H1 (cell line): ENCODE measurements around the gene CAPZA3. TPM values are rescaled to one million over a fixed set of nuclear protein-coding genes. Genes with fewer than 3 reads are reported as not detected.

Source experiments
- CTCF ChIA-PET: fragments of 300-600 bp; sonication (Branson Sonifier 250); formaldehyde crosslinking; loops from one replicate; lab custom pipeline; 2021; ENCODE audit not compliant: partially characterized antibody; lab: Charles Lee
- POLR2A ChIA-PET: fragments of 300-600 bp; sonication (Branson Sonifier 250); formaldehyde crosslinking; loops from one replicate; lab custom pipeline; 2021; ENCODE audit warnings: inconsistent platforms; ENCODE audit not compliant: partially characterized antibody; lab: Charles Lee
- DNase-seq, 2 experiments: peaks; one replicate each; pipeline versions ENCODE4 v3.0.0 to v3.0.0-alpha.2; 2010 to 2022; ENCODE audit warnings: low spot score in 2 of 2, low read depth in 1 of 2, mixed read lengths in 1 of 2
- FAIRE-seq: peaks from 2 replicates; lab custom pipeline; 2011; peaks lifted over from hg19 to GRCh38; lab: Jason Lieb, UNC
- H2AFZ ChIP-seq: 2 replicates; pipeline ENCODE4 v1.8.1; 2012; ENCODE audit warnings: low read length, inconsistent platforms
- H2AK5ac ChIP-seq: 2 replicates; pipeline ENCODE4 v1.6.1; 2013; ENCODE audit warnings: low read depth, low read length
- H2BK120ac ChIP-seq: replicated peaks from 2 replicates; pipeline ENCODE3; 2013; ENCODE audit warnings: low read depth, low read length, inconsistent platforms
- H2BK12ac ChIP-seq: 2 replicates; pipeline ENCODE4 v1.6.1; 2013; ENCODE audit warnings: low read depth, low read length
- H2BK15ac ChIP-seq: 2 replicates; pipeline ENCODE4 v1.6.1; 2013; ENCODE audit warnings: low read length
- H2BK20ac ChIP-seq: 2 replicates; pipeline ENCODE4 v1.6.1; 2013; ENCODE audit warnings: low read length
- H2BK5ac ChIP-seq: 2 replicates; pipeline ENCODE4 v1.6.1; 2013; ENCODE audit warnings: low read depth, low read length
- H3K14ac ChIP-seq: 2 replicates; pipeline ENCODE4 v1.6.1; 2013; ENCODE audit warnings: inconsistent platforms; ENCODE audit not compliant: insufficient read length
- H3K18ac ChIP-seq: 2 replicates; pipeline ENCODE4 v1.6.1; 2013; ENCODE audit warnings: low read length; ENCODE audit errors: extremely low read depth
- H3K23ac ChIP-seq: 2 replicates; pipeline ENCODE4 v1.6.1; 2013; ENCODE audit warnings: inconsistent platforms; ENCODE audit not compliant: insufficient read length
- H3K23me2 ChIP-seq: 2 replicates; pipeline ENCODE4 v1.6.1; 2013; ENCODE audit warnings: low read depth, low read length
- H3K27ac ChIP-seq: 2 replicates; pipeline ENCODE4 v1.6.1; 2011; ENCODE audit warnings: low read depth, low read length, inconsistent platforms
- H3K27me3 ChIP-seq, 4 experiments: replicated peaks in 1 of 4; 1 replicate in 1 of 4; 2 replicates in 3 of 4; pipeline versions ENCODE4 v1.6.1 to v1.8.1; 2011 to 2013; ENCODE audit warnings: low read length in 3 of 4, mild to moderate bottlenecking in 3 of 4, inconsistent platforms in 2 of 4, mixed read lengths in 2 of 4, moderate library complexity in 1 of 4; ENCODE audit not compliant: control insufficient read depth in 3 of 4, insufficient read depth in 3 of 4; ENCODE audit errors: extremely low read depth in 1 of 4
- H3K36me3 ChIP-seq, 4 experiments: 2 replicates each; pipeline versions ENCODE4 v1.6.1 to v1.8.1; 2011 to 2013; ENCODE audit warnings: mild to moderate bottlenecking in 4 of 4, low read length in 3 of 4, moderate library complexity in 2 of 4, control low read depth in 1 of 4, inconsistent platforms in 1 of 4; ENCODE audit not compliant: insufficient read depth in 4 of 4, control insufficient read depth in 2 of 4
- H3K4ac ChIP-seq: replicated peaks from 2 replicates; pipeline ENCODE3; 2013; ENCODE audit warnings: low read length, low read depth, mixed read lengths, inconsistent platforms; ENCODE audit not compliant: insufficient read length
- H3K4me1 ChIP-seq, 4 experiments: replicated peaks in 1 of 4; 1 replicate in 1 of 4; 2 replicates in 3 of 4; pipeline versions ENCODE4 v1.6.1 to v1.8.1; 2011 to 2013; ENCODE audit warnings: low read length in 3 of 4, inconsistent platforms in 2 of 4, mixed read lengths in 1 of 4; ENCODE audit not compliant: insufficient read depth in 4 of 4, control insufficient read depth in 3 of 4
- H3K4me2 ChIP-seq, 2 experiments: 2 replicates each; pipeline versions ENCODE4 v1.6.1 to v1.8.1; 2011 to 2013; ENCODE audit warnings: low read depth in 2 of 2, low read length in 2 of 2, control low read depth in 1 of 2, inconsistent platforms in 1 of 2, mild to moderate bottlenecking in 1 of 2; ENCODE audit not compliant: insufficient read depth in 1 of 2
- H3K4me3 ChIP-seq, 4 experiments: fragments of 200-600, 300-600 bp in 1 of 4; sonication (generic), shearing (Covaris generic), sonication (Bioruptor Twin) in 1 of 4; 2 replicates each; pipeline versions ENCODE4 v1.5.1 to v1.8.1; 2011 to 2016; ENCODE audit warnings: low read length in 4 of 4, low read depth in 3 of 4, control low read depth in 2 of 4, inconsistent platforms in 2 of 4, mild to moderate bottlenecking in 2 of 4, mixed read lengths in 1 of 4, moderate library complexity in 1 of 4; ENCODE audit not compliant: insufficient read depth in 2 of 4; ENCODE audit errors: extremely low read depth in 1 of 4
- H3K56ac ChIP-seq: replicated peaks from 2 replicates; pipeline ENCODE3; 2013; ENCODE audit warnings: low read depth, mild to moderate bottlenecking, mixed read lengths, low read length, inconsistent platforms; ENCODE audit not compliant: insufficient read length
- H3K79me1 ChIP-seq: 2 replicates; pipeline ENCODE4 v1.6.1; 2013; ENCODE audit warnings: low read depth, low read length, control low read depth
- H3K79me2 ChIP-seq, 2 experiments: 2 replicates each; pipeline versions ENCODE4 v1.6.1 to v1.8.1; 2012 to 2013; ENCODE audit warnings: low read length in 2 of 2, mild to moderate bottlenecking in 2 of 2, inconsistent platforms in 1 of 2; ENCODE audit not compliant: insufficient read depth in 2 of 2, control insufficient read depth in 1 of 2
- H3K9ac ChIP-seq, 4 experiments: replicated peaks in 1 of 4; 1 replicate in 1 of 4; 2 replicates in 3 of 4; pipeline versions ENCODE4 v1.6.1 to v1.8.1; 2011 to 2013; ENCODE audit warnings: low read depth in 3 of 4, low read length in 3 of 4, control low read depth in 2 of 4, mild to moderate bottlenecking in 2 of 4, moderate library complexity in 2 of 4, inconsistent platforms in 1 of 4; ENCODE audit errors: extremely low read depth in 1 of 4
- H3K9me3 ChIP-seq, 2 experiments: 2 replicates each; pipeline versions ENCODE4 v1.6.1 to v1.8.1; 2012 to 2013; ENCODE audit warnings: mild to moderate bottlenecking in 2 of 2, moderate library complexity in 2 of 2, control low read depth in 1 of 2, inconsistent platforms in 1 of 2, low read depth in 1 of 2, low read length in 1 of 2, mixed read lengths in 1 of 2; ENCODE audit not compliant: insufficient read depth in 2 of 2
- H4K20me1 ChIP-seq, 2 experiments: replicated peaks in 1 of 2; 2 replicates each; pipeline versions ENCODE3 to v1.8.1; 2011 to 2013; ENCODE audit warnings: inconsistent platforms in 2 of 2, low read length in 2 of 2, mild to moderate bottlenecking in 1 of 2; ENCODE audit not compliant: insufficient read depth in 2 of 2, control insufficient read depth in 1 of 2
- H4K5ac ChIP-seq: 2 replicates; pipeline ENCODE4 v1.6.1; 2013; ENCODE audit warnings: low read length, low read depth, mixed read lengths, inconsistent platforms; ENCODE audit not compliant: insufficient read length
- H4K8ac ChIP-seq: 2 replicates; pipeline ENCODE4 v1.8.0; 2013; ENCODE audit warnings: mild to moderate bottlenecking, moderate library complexity, low read length, inconsistent platforms; ENCODE audit not compliant: insufficient read depth; ENCODE audit errors: extremely low read depth
- H4K91ac ChIP-seq: replicated peaks from 2 replicates; pipeline ENCODE3; 2013; ENCODE audit warnings: low read length, mixed read lengths, inconsistent platforms; ENCODE audit not compliant: insufficient read length
- BACH1 ChIP-seq: IDR thresholded peaks from 2 replicates; pipeline ENCODE4 v1.6.1; 2012; ENCODE audit warnings: low read length, improper control_type of control experiment
- BRCA1 ChIP-seq: IDR thresholded peaks from 2 replicates; pipeline ENCODE4 v1.6.1; 2012; ENCODE audit warnings: low read depth, low read length, improper control_type of control experiment
- CREB1 ChIP-seq: IDR thresholded peaks from 2 replicates; pipeline ENCODE4 v1.6.1; 2012; ENCODE audit warnings: inconsistent platforms
- FOSL1 ChIP-seq: IDR thresholded peaks from 2 replicates; pipeline ENCODE4 v1.6.1; 2011; ENCODE audit warnings: mild to moderate bottlenecking, low read depth, low read length, moderate library complexity; ENCODE audit not compliant: insufficient read depth
- GTF2F1 ChIP-seq: IDR thresholded peaks from 2 replicates; pipeline ENCODE4 v1.6.1; 2012; ENCODE audit warnings: low read depth, low read length, improper control_type of control experiment, borderline replicate concordance
- KDM4A ChIP-seq: IDR thresholded peaks from one replicate; pipeline ENCODE4 v1.7.1; 2012; ENCODE audit warnings: low read depth, mild to moderate bottlenecking, moderate library complexity, low read length, inconsistent platforms; ENCODE audit not compliant: severe bottlenecking
- SAP30 ChIP-seq: fragments of 300-600 bp; sonication (generic); IDR thresholded peaks from 2 replicates; pipeline ENCODE4 v1.7.1; 2012; ENCODE audit warnings: low read length, moderate library complexity, mild to moderate bottlenecking, inconsistent platforms; ENCODE audit not compliant: insufficient read depth, insufficient replicate concordance
- SUZ12 ChIP-seq: fragments of 200-600 bp; sonication (generic); IDR thresholded peaks from 2 replicates; pipeline ENCODE4 v1.6.1; 2012; ENCODE audit warnings: mild to moderate bottlenecking, inconsistent platforms, low read length, moderate library complexity, mixed read lengths
- polyA plus RNA-seq, 7 experiments: library from polyadenylated mRNA; depleted of rRNA in 3 of 7; stranded (reverse) in 5 of 7; unstranded in 2 of 7; fragments of >200 nt in 5 of 7; fragments of 200-250 nt in 2 of 7; gene quantifications; 1 replicate in 5 of 7; 2 replicates in 1 of 7; 4 replicates in 1 of 7; pipeline versions ENCODE4 v1.2.1 to v1.2.3, GENCODE V29; 2011 to 2013; ENCODE audit warnings: missing spikeins in 2 of 7, mixed read lengths in 2 of 7
- total RNA-seq: library from RNA; stranded (reverse); fragmentation: NEBNext Ultra II Directional; extraction: Animal tissue kit (Norgen Biotek cat#: 25700); gene quantifications from 2 replicates; pipeline ENCODE4 v1.2.1, GENCODE V29; 2021
- TF ChIP-seq, protein P1 (sequence below): IDR thresholded peaks from 2 replicates; pipeline ENCODE4 v1.6.1; 2011; ENCODE audit warnings: low read depth, mild to moderate bottlenecking, low read length; ENCODE audit not compliant: insufficient read depth

The CAPZA3 gene
- total and polyA plus RNA-seq, 2 of the 8 experiments (the other 6 are each of a cell fraction or from before 2014, with no cell fraction given): not detected

DNA sequence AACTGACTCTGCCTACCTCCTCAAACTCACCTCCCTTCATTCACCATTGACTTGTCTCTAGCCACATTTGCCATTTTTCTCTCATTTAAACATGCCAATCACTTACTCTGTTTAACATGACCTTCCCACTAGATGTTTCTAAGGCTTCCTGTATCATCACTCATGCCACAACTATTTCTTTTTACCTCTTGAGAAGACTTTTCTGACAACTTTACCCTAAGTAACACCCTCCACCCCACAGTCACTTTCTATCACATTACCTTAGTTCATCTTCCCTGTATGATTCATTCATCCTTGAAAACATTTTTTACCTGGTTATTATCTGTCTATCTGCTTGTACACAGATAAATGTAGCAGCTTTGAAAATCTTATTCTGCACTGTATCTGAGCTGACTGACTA, 19.5 kb upstream of the CAPZA3 start:
- Histone ChIP-seq H3K4me3 (no peak overlapping the region), H3K4me2 (no peak overlapping the region), H3K4ac (no peak overlapping the region), H3K18ac (no peak overlapping the region), H3K79me1 (no peaks in the 10 kb centered on the region), H3K36me3 (no peaks in the 10 kb centered on the region), H2BK20ac (no peak overlapping the region), H3K4me1 (no peaks in the 10 kb centered on the region), H3K23me2 (no peaks in the 10 kb centered on the region), H2BK15ac (no peak overlapping the region), H3K56ac (no peak overlapping the region), H3K27ac (no peak overlapping the region), H3K79me2 (no peaks in the 10 kb centered on the region), H3K14ac (no peak overlapping the region), H4K20me1 (no peaks in the 10 kb centered on the region), H4K91ac (no peak overlapping the region), H2BK5ac (no peak overlapping the region), H2BK12ac (no peak overlapping the region), H2BK120ac (no peak overlapping the region), H4K5ac (no peak overlapping the region), H2AFZ (no peak overlapping the region), H3K27me3 (no peaks in the 10 kb centered on the region), H3K9me3 (no peaks in the 10 kb centered on the region), H3K9ac (no peak overlapping the region), H3K23ac (no peak overlapping the region), H2AK5ac (no peak overlapping the region), H4K8ac (no peak overlapping the region)
- ChIA-PET CTCF (interaction anchor here (1.1 kb wide), 1 partner anchor 16 kb away, joined by 3 read pairs; no protein-coding TSS in a partner anchor), POLR2A (no interaction called here)
- FAIRE-seq (no peak), DNase-seq (no peak)
- no peak for TF ChIP-seq BRCA1
- TF ChIP-seq SUZ12: no peak
- TF ChIP-seq, protein P1, sequence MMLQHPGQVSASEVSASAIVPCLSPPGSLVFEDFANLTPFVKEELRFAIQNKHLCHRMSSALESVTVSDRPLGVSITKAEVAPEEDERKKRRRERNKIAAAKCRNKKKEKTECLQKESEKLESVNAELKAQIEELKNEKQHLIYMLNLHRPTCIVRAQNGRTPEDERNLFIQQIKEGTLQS: no peak
- TF ChIP-seq SAP30: no peak
- TF ChIP-seq CREB1: no peak
- TF ChIP-seq FOSL1: no peak
- no peak for TF ChIP-seq BACH1
- no peak for TF ChIP-seq KDM4A
- TF ChIP-seq GTF2F1: no peak
